Omental fat pad (tissue), 4 donors: ENCODE data around the gene LIMS3. TPM values are rescaled to one million over a fixed set of nuclear protein-coding genes. Genes with fewer than 3 reads are reported as not detected.

Experiments
- total RNA-seq, 4 donors: library from RNA; depleted of rRNA; stranded (reverse); fragments of >200 nt; gene quantifications; one replicate each; pipeline ENCODE4 v1.1.0, GENCODE V29; 2016

The LIMS3 gene
- total RNA-seq, 4 donors from 2014 or later, result 1.2 to 2.4 (median 2.2) TPM; not detected in 1

Other genes with a start within 250 kb of the LIMS3 start
- gene RGPD5, start 104.4 kb upstream of the LIMS3 start, total RNA-seq, result 10 to 100 TPM; 27.4 to 79.5 (median 39.7) TPM
- 10 to 100 TPM in 3 of 4 donors, 1 to 10 TPM in 1; 6.7 to 38.5 (median 17.1) TPM for gene MALL, start 217.1 kb downstream of the LIMS3 start, total RNA-seq